A673 (cell line): ENCODE measurements around the gene TEK. TPM values are rescaled to one million over a fixed set of nuclear protein-coding genes. Genes with fewer than 3 reads are reported as not detected.
A peak's percentile ranks its signal among the peaks of the same experiment; 100 is the strongest.

Experiments used
- BruUV-seq: library from RNA; stranded (reverse); fragments of 400-500 nt; replicated peaks from 2 replicates; lab custom pipeline; 2021; lab: Mats Ljungman, UMichigan
- CTCF ChIA-PET: fragments of 300-600 bp; sonication (Branson Sonifier 250); formaldehyde crosslinking; loops from one replicate; lab custom pipeline; 2022; ENCODE audit warnings: antibody characterized with exemption; lab: Charles Lee
- POLR2A ChIA-PET: fragments of 300-600 bp; sonication (Branson Sonifier 250); formaldehyde crosslinking; loops from one replicate; lab custom pipeline; 2022; ENCODE audit warnings: antibody characterized with exemption; ENCODE audit not compliant: low non-redundant PET; lab: Charles Lee
- DNase-seq: peaks from one replicate; pipeline ENCODE4 v3.0.0-alpha.2; 2015; ENCODE audit warnings: low spot score
- H3K27ac ChIP-seq: fragments of 200-600 bp; sonication (generic); 2 replicates; pipeline ENCODE4 v1.5.1; 2016; ENCODE audit warnings: mixed run types, low read depth, mild to moderate bottlenecking, mixed read lengths, antibody characterized with exemption, low read length; ENCODE audit not compliant: poor library complexity, severe bottlenecking
- H3K27me3 ChIP-seq: fragments of 200-600 bp; sonication (generic); replicated peaks from 2 replicates; pipeline ENCODE4 v1.6.1; 2017; ENCODE audit warnings: mixed run types, low read depth, mild to moderate bottlenecking, mixed read lengths, antibody characterized with exemption, low read length; ENCODE audit not compliant: insufficient read depth, poor library complexity
- H3K36me3 ChIP-seq: fragments of 200-600 bp; sonication (generic); 2 replicates; pipeline ENCODE4 v1.6.1; 2016; ENCODE audit warnings: mixed run types, mild to moderate bottlenecking, mixed read lengths, antibody characterized with exemption, low read length; ENCODE audit not compliant: insufficient read depth, poor library complexity, severe bottlenecking
- H3K4me1 ChIP-seq: fragments of 200-600 bp; sonication (generic); 2 replicates; pipeline ENCODE4 v1.6.1; 2017; ENCODE audit warnings: mixed run types, mild to moderate bottlenecking, mixed read lengths, antibody characterized with exemption, low read length; ENCODE audit not compliant: insufficient read depth, poor library complexity, severe bottlenecking
- H3K4me3 ChIP-seq: fragments of 200-600 bp; sonication (generic); 2 replicates; pipeline ENCODE4 v1.5.1; 2016; ENCODE audit warnings: low read depth, mixed run types, mild to moderate bottlenecking, mixed read lengths, low read length; ENCODE audit not compliant: poor library complexity, severe bottlenecking
- H3K9me3 ChIP-seq: fragments of 200-600 bp; sonication (generic); 2 replicates; pipeline ENCODE4 v1.6.1; 2016; ENCODE audit warnings: mixed run types, low read depth, mild to moderate bottlenecking, mixed read lengths, antibody characterized with exemption, low read length; ENCODE audit not compliant: poor library complexity, severe bottlenecking
- EZH2 ChIP-seq: fragments of 200-600 bp; sonication (generic); IDR thresholded peaks from 2 replicates; pipeline ENCODE4 v1.6.1; 2017; ENCODE audit warnings: borderline replicate concordance, low read depth, mild to moderate bottlenecking, mixed read lengths, antibody characterized with exemption, low read length; ENCODE audit not compliant: poor library complexity, severe bottlenecking
- intact Hi-C: fragments of 100-400 bp; cut with micrococcal nuclease; formaldehyde crosslinking; loops from one replicate; pipeline ENCODE4 v1.10.0; 2022; ENCODE audit not compliant: unreplicated experiment
- total RNA-seq: library from RNA; stranded (reverse); gene quantifications from 2 replicates; pipeline ENCODE4 v1.2.3, GENCODE V29; 2021
- TF ChIP-seq, protein P1 (sequence below): fragments of 300-800, 200-600 bp; sonication (generic); conservative IDR thresholded peaks from 2 replicates; pipeline ENCODE4 v1.5.1; 2017; ENCODE audit warnings: low read depth, mild to moderate bottlenecking, antibody characterized with exemption, low read length, moderate library complexity, mixed read lengths

Gene TEK
- total RNA-seq, 1 experiment from 2014 or later: not detected

DNA sequence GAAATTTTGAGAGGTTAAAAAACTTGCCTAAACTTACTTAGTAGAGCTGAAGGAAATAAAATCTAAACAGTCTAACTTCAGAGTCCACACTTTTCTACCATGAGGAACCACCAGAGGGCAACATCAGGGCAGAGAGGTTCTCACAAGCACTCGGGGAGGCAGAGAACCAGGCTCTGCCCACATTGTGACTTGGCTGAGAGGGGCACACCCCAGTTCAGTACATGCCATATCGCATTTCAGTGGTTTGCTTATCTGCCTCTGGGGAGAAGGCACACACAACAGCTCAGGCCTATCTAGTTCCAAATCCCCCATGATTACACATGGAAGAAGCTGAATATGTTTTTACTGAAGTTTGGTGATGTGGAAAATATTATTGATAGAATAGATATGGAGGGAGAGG lies 138.7 kb downstream of the TEK start:
- Histone ChIP-seq H3K36me3 (no peaks in the 10 kb centered on the region), H3K27me3 (no peaks in the 10 kb centered on the region), H3K4me3 (no peak overlapping the region), H3K4me1 (no peaks in the 10 kb centered on the region), H3K9me3 (no peaks in the 10 kb centered on the region), H3K27ac (no peak overlapping the region)
- no TSS peak for BruUV-seq
- POLR2A ChIA-PET: no interaction called here
- intact Hi-C loops: no loop called here
- peak; percentile 30 for DNase-seq
- TF ChIP-seq, protein P1, sequence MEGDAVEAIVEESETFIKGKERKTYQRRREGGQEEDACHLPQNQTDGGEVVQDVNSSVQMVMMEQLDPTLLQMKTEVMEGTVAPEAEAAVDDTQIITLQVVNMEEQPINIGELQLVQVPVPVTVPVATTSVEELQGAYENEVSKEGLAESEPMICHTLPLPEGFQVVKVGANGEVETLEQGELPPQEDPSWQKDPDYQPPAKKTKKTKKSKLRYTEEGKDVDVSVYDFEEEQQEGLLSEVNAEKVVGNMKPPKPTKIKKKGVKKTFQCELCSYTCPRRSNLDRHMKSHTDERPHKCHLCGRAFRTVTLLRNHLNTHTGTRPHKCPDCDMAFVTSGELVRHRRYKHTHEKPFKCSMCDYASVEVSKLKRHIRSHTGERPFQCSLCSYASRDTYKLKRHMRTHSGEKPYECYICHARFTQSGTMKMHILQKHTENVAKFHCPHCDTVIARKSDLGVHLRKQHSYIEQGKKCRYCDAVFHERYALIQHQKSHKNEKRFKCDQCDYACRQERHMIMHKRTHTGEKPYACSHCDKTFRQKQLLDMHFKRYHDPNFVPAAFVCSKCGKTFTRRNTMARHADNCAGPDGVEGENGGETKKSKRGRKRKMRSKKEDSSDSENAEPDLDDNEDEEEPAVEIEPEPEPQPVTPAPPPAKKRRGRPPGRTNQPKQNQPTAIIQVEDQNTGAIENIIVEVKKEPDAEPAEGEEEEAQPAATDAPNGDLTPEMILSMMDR: peak; percentile 54
- TF ChIP-seq EZH2: no peak
- CTCF ChIA-PET: no interaction called here

DNA sequence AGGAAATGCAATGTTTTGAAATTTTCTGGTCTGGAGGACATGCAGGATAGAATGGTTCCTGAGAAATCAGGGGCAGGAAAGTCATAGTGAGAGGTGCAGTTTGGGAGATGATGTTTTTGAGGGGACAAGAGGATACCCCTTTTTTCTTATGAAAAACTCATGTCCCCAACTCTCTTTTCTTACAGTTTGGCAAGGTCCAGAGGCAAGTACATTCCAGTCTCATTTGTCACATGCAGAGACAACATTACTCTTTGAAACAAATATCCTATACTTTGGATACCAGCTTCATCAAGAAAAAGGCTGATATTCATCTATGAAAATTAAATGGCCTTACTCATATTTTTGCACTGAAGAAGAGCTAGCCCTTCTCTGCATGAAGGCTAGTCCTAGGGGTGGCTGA lies 139.7 kb downstream of the TEK start:
- Histone ChIP-seq H3K4me1 (no peaks in the 10 kb centered on the region), H3K27me3 (no peaks in the 10 kb centered on the region), H3K4me3 (no peak overlapping the region), H3K9me3 (no peaks in the 10 kb centered on the region), H3K36me3 (no peaks in the 10 kb centered on the region), H3K27ac (no peak overlapping the region)
- BruUV-seq: no TSS peak
- intact Hi-C loops: no loop called here
- no peak for DNase-seq
- ChIA-PET CTCF (no interaction called here), POLR2A (no interaction called here)
- TF ChIP-seq, protein P1: no peak
- no peak for TF ChIP-seq EZH2

DNA sequence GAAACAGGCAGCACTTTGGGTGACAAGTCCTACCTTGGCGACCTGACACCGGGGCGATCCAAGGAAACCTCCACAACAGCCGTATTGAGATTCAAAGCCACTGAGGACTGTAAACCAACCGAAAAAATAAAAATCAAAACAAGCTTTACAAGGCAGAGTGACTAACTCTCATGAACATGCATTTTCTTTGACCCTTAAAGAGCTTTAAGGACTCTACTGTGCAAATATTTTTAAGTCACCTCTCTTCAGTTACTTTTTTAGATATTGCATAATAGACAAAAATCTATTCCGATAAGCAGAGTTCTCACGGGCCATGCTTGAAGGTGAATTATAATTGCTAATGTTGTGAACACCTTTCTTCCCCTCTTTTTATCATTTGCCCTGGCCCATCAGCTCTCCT lies 149.6 kb downstream of the TEK start:
- Histone ChIP-seq H3K27ac (no peak overlapping the region), H3K27me3 (no peaks in the 10 kb centered on the region), H3K36me3 (no peaks in the 10 kb centered on the region), H3K4me1 (no peaks in the 10 kb centered on the region), H3K9me3 (no peaks in the 10 kb centered on the region), H3K4me3 (no peak overlapping the region)
- POLR2A ChIA-PET: no interaction called here
- no peak for DNase-seq
- BruUV-seq: no TSS peak
- intact Hi-C loops: no loop called here
- CTCF ChIA-PET: no interaction called here
- TF ChIP-seq EZH2: no peak
- TF ChIP-seq, protein P1: no peak
